H1 (cell line): ENCODE measurements around the gene RPA3. TPM values are rescaled to one million over a fixed set of nuclear protein-coding genes. Genes with fewer than 3 reads are reported as not detected.

Experiments used
- CTCF ChIA-PET: fragments of 300-600 bp; sonication (Branson Sonifier 250); formaldehyde crosslinking; loops from one replicate; lab custom pipeline; 2021; ENCODE audit not compliant: partially characterized antibody; lab: Charles Lee
- POLR2A ChIA-PET: fragments of 300-600 bp; sonication (Branson Sonifier 250); formaldehyde crosslinking; loops from one replicate; lab custom pipeline; 2021; ENCODE audit warnings: inconsistent platforms; ENCODE audit not compliant: partially characterized antibody; lab: Charles Lee
- DNase-seq, 2 experiments: peaks; one replicate each; pipeline versions ENCODE4 v3.0.0 to v3.0.0-alpha.2; 2010 to 2022; ENCODE audit warnings: low spot score in 2 of 2, low read depth in 1 of 2, mixed read lengths in 1 of 2
- FAIRE-seq: peaks from 2 replicates; lab custom pipeline; 2011; peaks lifted over from hg19 to GRCh38; lab: Jason Lieb, UNC
- H2AFZ ChIP-seq: 2 replicates; pipeline ENCODE4 v1.8.1; 2012; ENCODE audit warnings: low read length, inconsistent platforms
- H2AK5ac ChIP-seq: 2 replicates; pipeline ENCODE4 v1.6.1; 2013; ENCODE audit warnings: low read depth, low read length
- H2BK120ac ChIP-seq: replicated peaks from 2 replicates; pipeline ENCODE3; 2013; ENCODE audit warnings: low read depth, low read length, inconsistent platforms
- H2BK12ac ChIP-seq: 2 replicates; pipeline ENCODE4 v1.6.1; 2013; ENCODE audit warnings: low read depth, low read length
- H2BK15ac ChIP-seq: 2 replicates; pipeline ENCODE4 v1.6.1; 2013; ENCODE audit warnings: low read length
- H2BK20ac ChIP-seq: 2 replicates; pipeline ENCODE4 v1.6.1; 2013; ENCODE audit warnings: low read length
- H2BK5ac ChIP-seq: 2 replicates; pipeline ENCODE4 v1.6.1; 2013; ENCODE audit warnings: low read depth, low read length
- H3K14ac ChIP-seq: 2 replicates; pipeline ENCODE4 v1.6.1; 2013; ENCODE audit warnings: inconsistent platforms; ENCODE audit not compliant: insufficient read length
- H3K18ac ChIP-seq: 2 replicates; pipeline ENCODE4 v1.6.1; 2013; ENCODE audit warnings: low read length; ENCODE audit errors: extremely low read depth
- H3K23ac ChIP-seq: 2 replicates; pipeline ENCODE4 v1.6.1; 2013; ENCODE audit warnings: inconsistent platforms; ENCODE audit not compliant: insufficient read length
- H3K23me2 ChIP-seq: 2 replicates; pipeline ENCODE4 v1.6.1; 2013; ENCODE audit warnings: low read depth, low read length
- H3K27ac ChIP-seq: 2 replicates; pipeline ENCODE4 v1.6.1; 2011; ENCODE audit warnings: low read depth, low read length, inconsistent platforms
- H3K27me3 ChIP-seq, 4 experiments: replicated peaks in 1 of 4; 1 replicate in 1 of 4; 2 replicates in 3 of 4; pipeline versions ENCODE4 v1.6.1 to v1.8.1; 2011 to 2013; ENCODE audit warnings: low read length in 3 of 4, mild to moderate bottlenecking in 3 of 4, inconsistent platforms in 2 of 4, mixed read lengths in 2 of 4, moderate library complexity in 1 of 4; ENCODE audit not compliant: control insufficient read depth in 3 of 4, insufficient read depth in 3 of 4; ENCODE audit errors: extremely low read depth in 1 of 4
- H3K36me3 ChIP-seq, 4 experiments: 2 replicates each; pipeline versions ENCODE4 v1.6.1 to v1.8.1; 2011 to 2013; ENCODE audit warnings: mild to moderate bottlenecking in 4 of 4, low read length in 3 of 4, moderate library complexity in 2 of 4, control low read depth in 1 of 4, inconsistent platforms in 1 of 4; ENCODE audit not compliant: insufficient read depth in 4 of 4, control insufficient read depth in 2 of 4
- H3K4ac ChIP-seq: replicated peaks from 2 replicates; pipeline ENCODE3; 2013; ENCODE audit warnings: low read length, low read depth, mixed read lengths, inconsistent platforms; ENCODE audit not compliant: insufficient read length
- H3K4me1 ChIP-seq, 4 experiments: replicated peaks in 1 of 4; 1 replicate in 1 of 4; 2 replicates in 3 of 4; pipeline versions ENCODE4 v1.6.1 to v1.8.1; 2011 to 2013; ENCODE audit warnings: low read length in 3 of 4, inconsistent platforms in 2 of 4, mixed read lengths in 1 of 4; ENCODE audit not compliant: insufficient read depth in 4 of 4, control insufficient read depth in 3 of 4
- H3K4me2 ChIP-seq, 2 experiments: 2 replicates each; pipeline versions ENCODE4 v1.6.1 to v1.8.1; 2011 to 2013; ENCODE audit warnings: low read depth in 2 of 2, low read length in 2 of 2, control low read depth in 1 of 2, inconsistent platforms in 1 of 2, mild to moderate bottlenecking in 1 of 2; ENCODE audit not compliant: insufficient read depth in 1 of 2
- H3K4me3 ChIP-seq, 4 experiments: fragments of 200-600, 300-600 bp in 1 of 4; sonication (generic), shearing (Covaris generic), sonication (Bioruptor Twin) in 1 of 4; 2 replicates each; pipeline versions ENCODE4 v1.5.1 to v1.8.1; 2011 to 2016; ENCODE audit warnings: low read length in 4 of 4, low read depth in 3 of 4, control low read depth in 2 of 4, inconsistent platforms in 2 of 4, mild to moderate bottlenecking in 2 of 4, mixed read lengths in 1 of 4, moderate library complexity in 1 of 4; ENCODE audit not compliant: insufficient read depth in 2 of 4; ENCODE audit errors: extremely low read depth in 1 of 4
- H3K56ac ChIP-seq: replicated peaks from 2 replicates; pipeline ENCODE3; 2013; ENCODE audit warnings: low read depth, mild to moderate bottlenecking, mixed read lengths, low read length, inconsistent platforms; ENCODE audit not compliant: insufficient read length
- H3K79me1 ChIP-seq: 2 replicates; pipeline ENCODE4 v1.6.1; 2013; ENCODE audit warnings: low read depth, low read length, control low read depth
- H3K79me2 ChIP-seq, 2 experiments: 2 replicates each; pipeline versions ENCODE4 v1.6.1 to v1.8.1; 2012 to 2013; ENCODE audit warnings: low read length in 2 of 2, mild to moderate bottlenecking in 2 of 2, inconsistent platforms in 1 of 2; ENCODE audit not compliant: insufficient read depth in 2 of 2, control insufficient read depth in 1 of 2
- H3K9ac ChIP-seq, 4 experiments: replicated peaks in 1 of 4; 1 replicate in 1 of 4; 2 replicates in 3 of 4; pipeline versions ENCODE4 v1.6.1 to v1.8.1; 2011 to 2013; ENCODE audit warnings: low read depth in 3 of 4, low read length in 3 of 4, control low read depth in 2 of 4, mild to moderate bottlenecking in 2 of 4, moderate library complexity in 2 of 4, inconsistent platforms in 1 of 4; ENCODE audit errors: extremely low read depth in 1 of 4
- H3K9me3 ChIP-seq, 2 experiments: 2 replicates each; pipeline versions ENCODE4 v1.6.1 to v1.8.1; 2012 to 2013; ENCODE audit warnings: mild to moderate bottlenecking in 2 of 2, moderate library complexity in 2 of 2, control low read depth in 1 of 2, inconsistent platforms in 1 of 2, low read depth in 1 of 2, low read length in 1 of 2, mixed read lengths in 1 of 2; ENCODE audit not compliant: insufficient read depth in 2 of 2
- H4K20me1 ChIP-seq, 2 experiments: replicated peaks in 1 of 2; 2 replicates each; pipeline versions ENCODE3 to v1.8.1; 2011 to 2013; ENCODE audit warnings: inconsistent platforms in 2 of 2, low read length in 2 of 2, mild to moderate bottlenecking in 1 of 2; ENCODE audit not compliant: insufficient read depth in 2 of 2, control insufficient read depth in 1 of 2
- H4K5ac ChIP-seq: 2 replicates; pipeline ENCODE4 v1.6.1; 2013; ENCODE audit warnings: low read length, low read depth, mixed read lengths, inconsistent platforms; ENCODE audit not compliant: insufficient read length
- H4K8ac ChIP-seq: 2 replicates; pipeline ENCODE4 v1.8.0; 2013; ENCODE audit warnings: mild to moderate bottlenecking, moderate library complexity, low read length, inconsistent platforms; ENCODE audit not compliant: insufficient read depth; ENCODE audit errors: extremely low read depth
- H4K91ac ChIP-seq: replicated peaks from 2 replicates; pipeline ENCODE3; 2013; ENCODE audit warnings: low read length, mixed read lengths, inconsistent platforms; ENCODE audit not compliant: insufficient read length
- BACH1 ChIP-seq: IDR thresholded peaks from 2 replicates; pipeline ENCODE4 v1.6.1; 2012; ENCODE audit warnings: low read length, improper control_type of control experiment
- CTBP2 ChIP-seq: IDR thresholded peaks from 2 replicates; pipeline ENCODE4 v1.7.0; 2011; ENCODE audit warnings: borderline replicate concordance, mild to moderate bottlenecking, moderate library complexity, mixed read lengths, low read length; ENCODE audit not compliant: insufficient read depth, insufficient read length
- TAF7 ChIP-seq: optimal IDR thresholded peaks from 2 replicates; pipeline ENCODE3; 2011; ENCODE audit warnings: low read depth, mild to moderate bottlenecking, inconsistent platforms, low read length, moderate library complexity, borderline replicate concordance
- polyA plus RNA-seq, 7 experiments: library from polyadenylated mRNA; depleted of rRNA in 3 of 7; stranded (reverse) in 5 of 7; unstranded in 2 of 7; fragments of >200 nt in 5 of 7; fragments of 200-250 nt in 2 of 7; gene quantifications; 1 replicate in 5 of 7; 2 replicates in 1 of 7; 4 replicates in 1 of 7; pipeline versions ENCODE4 v1.2.1 to v1.2.3, GENCODE V29; 2011 to 2013; ENCODE audit warnings: missing spikeins in 2 of 7, mixed read lengths in 2 of 7
- total RNA-seq: library from RNA; stranded (reverse); fragmentation: NEBNext Ultra II Directional; extraction: Animal tissue kit (Norgen Biotek cat#: 25700); gene quantifications from 2 replicates; pipeline ENCODE4 v1.2.1, GENCODE V29; 2021

RPA3 gene
- total and polyA plus RNA-seq, 2 of the 8 experiments (the other 6 are each of a cell fraction or from before 2014, with no cell fraction given) = 60.2 to 105 TPM

DNA sequence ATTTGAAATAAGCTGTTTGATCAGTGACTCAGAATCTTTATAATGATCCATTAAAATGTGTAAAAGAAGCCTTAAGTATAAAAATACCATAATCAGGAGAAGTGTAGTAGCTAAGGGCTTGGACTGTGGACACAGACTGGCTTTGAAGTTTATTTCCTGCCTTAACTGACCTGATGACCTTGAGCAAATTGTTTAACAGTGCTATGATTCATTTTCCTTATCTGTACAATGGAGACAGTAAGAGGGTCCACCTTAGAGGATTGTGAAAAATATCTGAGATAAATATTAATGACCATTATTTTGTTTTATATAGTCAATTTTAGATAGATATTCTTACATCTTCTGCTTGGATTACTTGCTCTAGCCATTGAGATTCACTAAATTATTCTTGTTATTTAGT, 13.3 kb upstream of the RPA3 start:
- Histone ChIP-seq H2AK5ac (no peak overlapping the region), H3K18ac (no peak overlapping the region), H2BK20ac (no peak overlapping the region), H4K5ac (no peak overlapping the region), H3K9me3 (no peaks in the 10 kb centered on the region), H4K20me1 (no peaks in the 10 kb centered on the region), H3K27ac (no peak overlapping the region), H3K23ac (no peak overlapping the region), H3K14ac (no peak overlapping the region), H3K9ac (no peak overlapping the region), H3K79me2 (no peaks in the 10 kb centered on the region), H4K91ac (no peak overlapping the region), H2AFZ (no peak overlapping the region), H3K4ac (no peak overlapping the region), H3K36me3 (no peaks in the 10 kb centered on the region), H3K23me2 (no peaks in the 10 kb centered on the region), H3K27me3 (no peaks in the 10 kb centered on the region; a peak in 1 of 7 replicates), H3K79me1 (no peaks in the 10 kb centered on the region), H3K4me1 (peaks cover 0 to 2% (median under 1%) of the 10 kb centered on the region in 4 experiments; a peak in 1 of 7 replicates), H2BK5ac (no peak overlapping the region), H3K56ac (no peak overlapping the region), H4K8ac (no peak overlapping the region), H3K4me2 (no peak overlapping the region), H2BK15ac (no peak overlapping the region), H2BK120ac (no peak overlapping the region), H3K4me3 (no peak overlapping the region), H2BK12ac (no peak overlapping the region)
- no peak for FAIRE-seq
- ChIA-PET CTCF (interaction anchor here (0.6 to 1.6 kb wide), 3 partner anchors 8 to 630 kb away, joined by 3 to 4 read pairs (median 4); no protein-coding TSS in a partner anchor), POLR2A (interaction anchor here (0.7 kb wide), 1 partner anchor 490 kb away, joined by 3 read pairs; no protein-coding TSS in a partner anchor)
- no peak for TF ChIP-seq BACH1
- TF ChIP-seq CTBP2 = no peak
- no peak for TF ChIP-seq TAF7
- DNase-seq = no peak
